ENCODE measurements around the gene MLC1. TPM values are rescaled to one million over a fixed set of nuclear protein-coding genes. Genes with fewer than 3 reads are reported as not detected.

The MLC1 gene
- total and polyA plus RNA-seq, 3 experiments from 2014 or later, result 0.35 to 1.7 (median 0.47) TPM

GRCh38 chr22:50060441-50061140 lies 24.6 kb downstream of the MLC1 start:
- no peaks in the 10 kb centered on the region for H3K9me3 Mint-ChIP-seq
- ChIA-PET POLR2A (no interaction called here), CTCF (no interaction called here)
- no peaks in the 10 kb centered on the region for H3K4me1 ChIP-seq (ENCODE audit: insufficient read depth, low read length)
- H3K36me3 Mint-ChIP-seq, result no peaks in the 10 kb centered on the region
- no peak overlapping the region for H3K4me3 Mint-ChIP-seq
- H3K36me3 ChIP-seq (ENCODE audit: insufficient read depth, low read length), result no peaks in the 10 kb centered on the region
- H3K27me3 Mint-ChIP-seq, result peaks cover 8 to 28% of the 10 kb centered on the region in 2 donors
- no peak overlapping the region for H3K27ac ChIP-seq (ENCODE audit: low read depth, low read length)
- peaks cover 4% of the 10 kb centered on the region for H3K27me3 ChIP-seq (ENCODE audit: insufficient read depth, low read length, poor library complexity, severe bottlenecking)
- peaks cover 0 to 12% (median 0%) of the 10 kb centered on the region in 3 donors for H3K4me1 Mint-ChIP-seq
- no peaks in the 10 kb centered on the region for H3K9me3 ChIP-seq (ENCODE audit: low read length)
- no peak for DNase-seq
- no peak overlapping the region for H3K4me3 ChIP-seq (ENCODE audit: low read length)
- no peak overlapping the region for H3K27ac Mint-ChIP-seq

DNA sequence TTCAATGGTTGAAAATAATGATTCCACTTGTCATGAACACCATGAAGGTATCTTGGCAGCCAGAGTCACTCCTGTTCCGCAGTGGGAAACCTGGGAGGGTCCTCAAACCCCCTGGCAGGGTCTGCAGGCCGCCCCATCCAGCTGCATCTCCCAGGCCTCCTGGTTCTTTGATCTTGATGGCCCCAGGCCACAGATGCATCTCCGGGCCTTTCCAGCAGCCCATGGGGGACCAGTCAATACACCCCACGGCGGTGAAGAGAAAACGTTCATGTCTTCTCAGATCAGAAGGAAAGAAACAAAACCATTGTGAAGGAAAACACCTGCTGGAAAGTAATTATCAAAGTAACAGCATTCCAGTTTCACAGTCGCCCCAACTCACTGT lies 25.4 kb downstream of the MLC1 start:
- H3K27me3 ChIP-seq (ENCODE audit: insufficient read depth, low read length, poor library complexity, severe bottlenecking), result peaks cover 4% of the 10 kb centered on the region
- DNase-seq, result no peak
- Mint-ChIP-seq H3K9me3 (no peaks in the 10 kb centered on the region), H3K4me3 (no peak overlapping the region), H3K36me3 (no peaks in the 10 kb centered on the region), H3K27ac (no peak overlapping the region), H3K27me3 (peaks cover 15 to 34% of the 10 kb centered on the region in 2 donors), H3K4me1 (peaks cover 0 to 12% (median 0%) of the 10 kb centered on the region in 3 donors)
- H3K27ac ChIP-seq (ENCODE audit: low read depth, low read length), result no peak overlapping the region
- H3K36me3 ChIP-seq (ENCODE audit: insufficient read depth, low read length), result no peaks in the 10 kb centered on the region
- H3K9me3 ChIP-seq (ENCODE audit: low read length), result no peaks in the 10 kb centered on the region
- no peak overlapping the region for H3K4me3 ChIP-seq (ENCODE audit: low read length)
- no peaks in the 10 kb centered on the region for H3K4me1 ChIP-seq (ENCODE audit: insufficient read depth, low read length)
- CTCF ChIA-PET, result no interaction called here
- POLR2A ChIA-PET, result no interaction called here

DNA sequence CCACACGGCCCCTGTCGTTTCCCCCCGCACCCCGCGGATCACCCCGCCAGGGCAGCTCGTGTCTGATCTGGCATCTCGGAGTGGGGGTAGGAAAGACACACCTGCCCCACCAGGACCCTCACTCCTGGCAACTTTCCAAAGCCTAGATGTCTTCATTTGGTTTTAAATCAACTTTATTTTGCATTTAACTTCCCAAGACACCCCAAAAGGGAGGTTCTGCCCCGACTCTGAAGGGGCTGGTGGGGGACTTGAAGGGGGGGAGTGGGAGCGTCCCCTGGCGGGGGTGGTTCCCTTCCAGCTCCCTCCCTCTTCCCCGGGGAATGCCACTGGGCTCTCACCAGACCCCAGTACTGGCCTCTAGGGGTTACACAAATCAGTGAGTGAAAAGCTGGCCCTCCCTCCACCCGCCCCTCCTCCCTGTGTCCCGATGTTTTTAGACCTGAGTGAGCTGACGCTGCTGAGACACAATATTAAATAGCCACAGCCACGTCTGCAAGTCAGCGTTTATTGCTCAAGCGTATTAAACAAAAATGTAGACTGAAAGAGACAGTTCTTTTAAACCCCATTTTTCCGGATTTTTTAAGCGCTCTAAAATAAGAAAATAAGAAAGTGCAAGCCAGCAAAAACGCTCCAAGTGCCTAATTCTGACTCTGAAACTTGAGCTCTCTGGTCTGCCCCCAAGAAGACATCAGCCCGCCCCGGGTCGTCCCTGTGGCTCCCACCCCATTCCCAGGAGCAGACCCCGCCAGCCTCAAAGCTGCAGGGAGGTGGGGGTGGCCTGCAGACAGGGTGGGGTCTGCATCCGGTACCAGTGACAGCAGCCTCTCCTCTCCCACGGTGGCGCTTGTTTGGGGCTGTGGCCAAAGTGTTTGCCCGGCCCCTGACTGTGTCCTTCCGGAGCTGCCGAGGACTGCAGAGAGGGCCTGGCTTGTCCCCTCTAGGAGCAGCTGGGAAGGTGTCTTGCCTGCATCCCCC lies 26.0 kb downstream of the MLC1 start:
- POLR2A ChIA-PET, result no interaction called here
- Mint-ChIP-seq H3K27me3 (peaks cover 15 to 39% of the 10 kb centered on the region in 2 donors), H3K9me3 (peaks cover 0 to 1% (median 0%) of the 10 kb centered on the region in 5 donors), H3K27ac (no peak overlapping the region), H3K4me1 (peaks cover 0 to 12% (median 0%) of the 10 kb centered on the region in 3 donors), H3K4me3 (no peak overlapping the region), H3K36me3 (no peaks in the 10 kb centered on the region)
- H3K27ac ChIP-seq (ENCODE audit: low read depth, low read length), result no peak overlapping the region
- CTCF ChIA-PET, result no interaction called here
- H3K4me1 ChIP-seq (ENCODE audit: insufficient read depth, low read length), result no peaks in the 10 kb centered on the region
- H3K4me3 ChIP-seq (ENCODE audit: low read length), result no peak overlapping the region
- H3K27me3 ChIP-seq (ENCODE audit: insufficient read depth, low read length, poor library complexity, severe bottlenecking), result peaks cover 4% of the 10 kb centered on the region
- H3K9me3 ChIP-seq (ENCODE audit: low read length), result no peaks in the 10 kb centered on the region
- no peaks in the 10 kb centered on the region for H3K36me3 ChIP-seq (ENCODE audit: insufficient read depth, low read length)
- DNase-seq, result no peak

DNA sequence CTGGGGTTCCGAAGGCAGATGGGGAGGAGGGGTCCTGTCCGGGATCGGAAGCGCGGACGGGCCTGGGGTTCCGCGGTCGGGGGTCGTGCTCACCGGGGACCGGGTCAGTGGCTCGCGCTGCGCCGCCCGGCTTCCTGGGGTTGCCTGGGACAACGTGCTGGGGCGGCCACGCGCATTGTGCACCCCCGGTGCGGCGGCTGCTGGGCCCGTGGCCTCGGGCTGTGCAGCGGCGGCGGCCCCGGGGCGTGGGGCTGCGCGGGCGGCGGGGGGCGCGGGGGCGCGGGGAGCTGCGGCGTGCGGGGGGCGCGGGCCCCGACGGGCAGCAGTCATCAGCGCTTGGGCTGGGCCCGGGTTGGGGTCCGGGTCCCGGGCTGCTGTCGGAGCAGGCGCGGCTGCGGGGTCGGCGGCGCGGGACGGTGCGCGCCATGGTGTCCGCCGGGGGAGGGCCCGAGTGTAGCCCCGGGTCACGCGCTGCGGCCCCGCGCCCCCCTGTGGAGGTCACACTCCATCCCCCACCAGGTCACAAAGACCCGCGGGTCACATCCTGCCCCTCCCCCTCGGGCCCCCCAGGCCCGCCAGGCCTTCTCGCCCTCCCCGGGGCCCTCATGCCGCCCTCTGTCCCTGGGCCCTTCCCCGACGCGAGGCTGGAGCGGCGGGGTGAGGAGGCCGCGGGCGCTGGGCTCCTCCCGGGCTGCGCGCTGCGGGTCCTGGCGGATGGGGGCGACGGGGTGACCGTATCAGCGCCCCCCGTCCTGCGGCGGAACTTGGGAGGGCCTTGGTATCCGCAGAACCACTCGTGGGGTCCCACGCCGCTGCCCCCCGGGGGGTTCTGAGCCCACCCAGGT lies 26.9 kb downstream of the MLC1 start, which contains the start of gene TTLL8:
Gene TTLL8, minus strand, starts transcription at position 238 of the 845 bp plus-strand sequence.
- DNase-seq, result no peak
- Histone ChIP-seq H3K27me3 (ENCODE audit: insufficient read depth, low read length, poor library complexity, severe bottlenecking) (peaks cover 4% of the 10 kb centered on the region), H3K4me3 (ENCODE audit: low read length) (no peak within 1 kb of the TSS), H3K4me1 (ENCODE audit: insufficient read depth, low read length) (no peaks in the 10 kb centered on the region), H3K36me3 (ENCODE audit: insufficient read depth, low read length) (no peaks in the 10 kb centered on the region), H3K9me3 (ENCODE audit: low read length) (no peaks in the 10 kb centered on the region), H3K27ac (ENCODE audit: low read depth, low read length) (no peak within 1 kb of the TSS)
- Mint-ChIP-seq H3K4me1 (peaks cover 0 to 12% (median 0%) of the 10 kb centered on the region in 3 donors), H3K27me3 (peaks cover 15 to 48% of the 10 kb centered on the region in 2 donors), H3K27ac (no peak within 1 kb of the TSS), H3K4me3 (peak within 1 kb of the TSS in 2 of 7 donors; percentile 24 to 27), H3K9me3 (peaks cover 0 to 8% (median 4%) of the 10 kb centered on the region in 5 donors), H3K36me3 (peaks cover 0 to 3% (median 0%) of the 10 kb centered on the region in 3 donors)
- ChIA-PET CTCF (no interaction called here), POLR2A (no interaction called here)

DNA sequence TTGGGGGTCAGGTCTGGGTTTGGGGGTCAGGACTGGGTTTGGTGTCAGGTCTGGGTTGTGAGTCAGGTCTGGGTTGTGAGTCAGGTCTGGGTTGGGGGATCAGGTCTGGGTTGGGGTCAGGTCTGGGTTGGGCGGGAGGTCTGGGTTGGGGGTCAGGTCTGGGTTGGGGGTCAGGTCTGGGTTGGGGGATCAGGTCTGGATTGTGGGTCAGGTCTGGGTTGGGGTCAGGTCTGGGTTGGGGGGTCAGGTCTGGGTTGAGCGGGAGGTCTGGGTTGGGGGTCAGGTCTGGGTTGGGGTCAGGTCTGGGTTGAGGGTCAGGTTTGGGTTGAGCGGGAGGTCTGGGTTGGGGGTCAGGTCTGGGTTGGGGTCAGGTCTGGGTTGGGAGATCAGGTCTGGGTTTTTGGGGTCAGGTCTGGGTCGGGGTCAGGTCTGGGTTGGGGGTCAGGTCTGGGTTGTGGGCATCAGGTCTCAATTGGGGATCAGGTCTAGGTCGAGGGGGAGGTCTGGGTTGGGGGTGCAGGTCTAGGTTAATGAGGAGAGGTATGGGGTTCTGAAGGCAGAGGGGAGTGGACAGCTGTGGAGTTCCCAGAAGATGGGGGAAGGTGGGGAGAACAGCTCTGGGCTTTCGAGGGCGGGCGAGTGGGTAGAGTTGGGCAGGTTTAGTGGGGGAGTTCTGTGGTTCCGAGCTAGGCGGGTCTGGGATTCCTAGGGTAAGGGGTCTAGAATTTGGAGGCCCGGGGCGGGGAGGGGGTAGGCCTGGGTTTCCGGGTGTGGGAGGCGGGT lies 27.8 kb downstream of the MLC1 start:
- peaks cover 15 to 51% of the 10 kb centered on the region in 2 donors for H3K27me3 Mint-ChIP-seq
- POLR2A ChIA-PET, result no interaction called here
- no peak overlapping the region for H3K4me3 ChIP-seq (ENCODE audit: low read length)

GRCh38 chr22:50056214-50056972 lies 28.8 kb downstream of the MLC1 start:
- Mint-ChIP-seq H3K4me3 (no peak overlapping the region), H3K9me3 (peaks cover 2 to 8% (median 5%) of the 10 kb centered on the region in 5 donors)
- H3K27ac ChIP-seq (ENCODE audit: low read depth, low read length), result no peak overlapping the region

More for the DNA sequence above, 27.8 kb downstream of the MLC1 start:
- CTCF ChIA-PET, result no interaction called here
- Histone ChIP-seq H3K36me3 (ENCODE audit: insufficient read depth, low read length) (no peaks in the 10 kb centered on the region), H3K27ac (ENCODE audit: low read depth, low read length) (no peak overlapping the region), H3K27me3 (ENCODE audit: insufficient read depth, low read length, poor library complexity, severe bottlenecking) (peaks cover 4% of the 10 kb centered on the region), H3K4me1 (ENCODE audit: insufficient read depth, low read length) (no peaks in the 10 kb centered on the region), H3K9me3 (ENCODE audit: low read length) (no peaks in the 10 kb centered on the region)
- Mint-ChIP-seq H3K9me3 (peaks cover under 1 to 8% (median 4%) of the 10 kb centered on the region in 5 donors), H3K4me1 (peaks cover 0 to 12% (median 0%) of the 10 kb centered on the region in 3 donors), H3K36me3 (peaks cover 0 to 3% (median 0%) of the 10 kb centered on the region in 3 donors), H3K4me3 (peak overlapping the region in 2 of 7 donors; percentile 24 to 27), H3K27ac (no peak overlapping the region)
- no peak for DNase-seq

More at GRCh38 chr22:50056214-50056972, 28.8 kb downstream of the MLC1 start:
- Histone ChIP-seq H3K9me3 (ENCODE audit: low read length) (no peaks in the 10 kb centered on the region), H3K27me3 (ENCODE audit: insufficient read depth, low read length, poor library complexity, severe bottlenecking) (peaks cover 4% of the 10 kb centered on the region), H3K4me3 (ENCODE audit: low read length) (no peak overlapping the region), H3K36me3 (ENCODE audit: insufficient read depth, low read length) (no peaks in the 10 kb centered on the region), H3K4me1 (ENCODE audit: insufficient read depth, low read length) (no peaks in the 10 kb centered on the region)
- POLR2A ChIA-PET, result no interaction called here
- Mint-ChIP-seq H3K36me3 (peaks cover 0 to 3% (median 0%) of the 10 kb centered on the region in 3 donors), H3K4me1 (peaks cover 0 to 12% (median 0%) of the 10 kb centered on the region in 3 donors), H3K27ac (no peak overlapping the region), H3K27me3 (peaks cover 15 to 59% of the 10 kb centered on the region in 2 donors)
- DNase-seq, result no peak
- CTCF ChIA-PET, result interaction anchor here (0.7 to 1.2 kb wide), 2 partner anchors 26 to 320 kb away, joined by 3 read pairs; no protein-coding TSS in a partner anchor

All from CD8-positive, alpha-beta memory T cell (primary cell).